Hematopoietic multipotent progenitor cell (in vitro differentiated cells): ENCODE data around the gene NEK8. TPM values are rescaled to one million over a fixed set of nuclear protein-coding genes. Genes with fewer than 3 reads are reported as not detected.
A peak's percentile ranks its signal among the peaks of the same experiment; 100 is the strongest.
"Not testable (repeated sequence)": the region's sequence is repeated elsewhere in the genome, so short reads cannot be mapped to it uniquely, and the experiment has no call there.

ENCODE experiments used
- DNase-seq, 3 donors: peaks; one replicate each; pipeline ENCODE4 v3.0.0-alpha.2; 2011 to 2015; ENCODE audit warnings: low read depth in 2 of 3, low spot score in 2 of 3
- total RNA-seq: library from RNA; depleted of rRNA; stranded (reverse); fragments of >200 nt; gene quantifications from one replicate; pipeline ENCODE4 v1.2.3, GENCODE V29; 2012

NEK8 gene
- total RNA-seq, 1 donor: 12.4 TPM

- no peak for DNase-seq
Observed at GRCh38 chr17:28724500-28725165, 4.0 kb upstream of the NEK8 start.

- DNase-seq: no peak
Observed at GRCh38 chr17:28725166-28725659, 3.4 kb upstream of the NEK8 start.

- no peak for DNase-seq
Observed at GRCh38 chr17:28725660-28726225, 2.8 kb upstream of the NEK8 start.

- peak in 2 of 3 donors; percentile 73 to 81 for DNase-seq
Observed at GRCh38 chr17:28726226-28726626, 2.4 kb upstream of the NEK8 start, which contains the start of gene TLCD1. TLCD1 (minus strand) TSS chr17:28726233; CDS start chr17:28726097, 136 bp downstream.

- peak; percentile 84 to 94 (median 92) for DNase-seq
Observed at GRCh38 chr17:28726627-28727491, 1.7 kb upstream of the NEK8 start.

GRCh38 chr17:28729950-28730330, 1.4 kb downstream of the NEK8 start:
- no peak for DNase-seq

GRCh38 chr17:28733346-28733745, 4.8 kb downstream of the NEK8 start:
- no peak for DNase-seq

- DNase-seq: no peak
Observed at GRCh38 chr17:28734712-28735241, 6.2 kb downstream of the NEK8 start.

- DNase-seq: no peak
Observed at GRCh38 chr17:28735242-28735722, 6.7 kb downstream of the NEK8 start.

- DNase-seq: not testable (repeated sequence)
Observed at GRCh38 chr17:28735913-28736769, 7.6 kb downstream of the NEK8 start.

- no peak for DNase-seq
Observed at GRCh38 chr17:28737316-28737715, 8.7 kb downstream of the NEK8 start.

- DNase-seq: no peak
Observed at GRCh38 chr17:28737770-28738679, 9.4 kb downstream of the NEK8 start.

- peak in 2 of 3 donors; percentile 78 to 84 for DNase-seq
Observed at GRCh38 chr17:28738680-28739384, 10.2 kb downstream of the NEK8 start.

- DNase-seq: no peak
Observed at GRCh38 chr17:28740406-28741357, 12.1 kb downstream of the NEK8 start.

- peak in 2 of 3 donors; percentile 91 to 98 for DNase-seq
Observed at GRCh38 chr17:28741358-28742349, 13.1 kb downstream of the NEK8 start.
